Endothelial cell of umbilical vein (primary cell): Measurements from ENCODE around the gene FSTL3. TPM values are rescaled to one million over a fixed set of nuclear protein-coding genes. Genes with fewer than 3 reads are reported as not detected.

Source experiments
- BruUV-seq: library from RNA; stranded (reverse); fragments of 400-500 nt; replicated peaks from 2 replicates; lab custom pipeline; 2021; lab: Mats Ljungman, UMichigan
- CTCF ChIA-PET: fragments of 300-600, 350-600 bp; sonication (Branson Sonifier 250); formaldehyde crosslinking; loops from one replicate; lab custom pipeline; 2021; ENCODE audit warnings: antibody characterized with exemption, inconsistent platforms; lab: Charles Lee
- POLR2A ChIA-PET: fragments of 300-600, 350-600 bp; sonication (Branson Sonifier 250); formaldehyde crosslinking; loops from one replicate; lab custom pipeline; 2021; ENCODE audit warnings: antibody characterized with exemption, inconsistent platforms; lab: Charles Lee
- DNase-seq: peaks from one replicate; pipeline ENCODE4 v3.0.0-alpha.2; 2011; ENCODE audit warnings: low read depth, low spot score
- FAIRE-seq: peaks from 2 replicates; lab custom pipeline; 2011; peaks lifted over from hg19 to GRCh38; lab: Jason Lieb, UNC
- H2AFZ ChIP-seq: 2 replicates; pipeline ENCODE4 v1.6.0; 2012; ENCODE audit warnings: low read depth, low read length, control low read depth, inconsistent platforms
- H3K27ac ChIP-seq: 2 replicates; pipeline ENCODE4 v1.5.1; 2011; ENCODE audit warnings: low read depth, mild to moderate bottlenecking, control low read depth, low read length, moderate library complexity; ENCODE audit not compliant: insufficient read depth
- H3K27me3 ChIP-seq, 2 experiments: 2 replicates each; pipeline versions ENCODE4 v1.6.0 to v1.6.1; 2011; ENCODE audit warnings: low read length in 2 of 2, mixed read lengths in 1 of 2; ENCODE audit not compliant: control insufficient read depth in 2 of 2, insufficient read depth in 2 of 2
- H3K36me3 ChIP-seq, 2 experiments: 2 replicates in 1 of 2; 3 replicates in 1 of 2; pipeline ENCODE4 v1.5.1; 2011; ENCODE audit warnings: low read length in 2 of 2, mild to moderate bottlenecking in 1 of 2, moderate library complexity in 1 of 2; ENCODE audit not compliant: control insufficient read depth in 2 of 2, insufficient read depth in 2 of 2; ENCODE audit errors: extremely low read depth in 1 of 2
- H3K4me1 ChIP-seq: 3 replicates; pipeline ENCODE4 v1.5.1; 2011; ENCODE audit warnings: mild to moderate bottlenecking, low read length; ENCODE audit not compliant: control insufficient read depth, insufficient read depth; ENCODE audit errors: extremely low read depth
- H3K4me2 ChIP-seq: 2 replicates; pipeline ENCODE4 v1.6.1; 2011; ENCODE audit warnings: low read length, control low read depth, mixed read lengths; ENCODE audit not compliant: insufficient read depth
- H3K4me3 ChIP-seq, 3 experiments: fragments of 200-600 bp in 1 of 3; sonication (generic), shearing (Covaris generic) in 1 of 3; replicated peaks in 1 of 3; 2 replicates each; pipeline ENCODE4 v1.5.1; 2011 to 2016; ENCODE audit warnings: control low read depth in 3 of 3, low read length in 3 of 3, mild to moderate bottlenecking in 2 of 3, inconsistent platforms in 1 of 3, low read depth in 1 of 3, moderate library complexity in 1 of 3; ENCODE audit not compliant: insufficient read depth in 1 of 3
- H3K79me2 ChIP-seq: 2 replicates; pipeline ENCODE4 v1.6.0; 2012; ENCODE audit warnings: low read length, inconsistent platforms; ENCODE audit not compliant: control insufficient read depth, insufficient read depth
- H3K9ac ChIP-seq: replicated peaks from 2 replicates; pipeline ENCODE3; 2011; ENCODE audit warnings: low read length, control low read depth; ENCODE audit not compliant: insufficient read depth; ENCODE audit errors: extremely low read depth
- H3K9me1 ChIP-seq: replicated peaks from 3 replicates; pipeline ENCODE4 v1.6.0; 2011; ENCODE audit warnings: mild to moderate bottlenecking, low read length; ENCODE audit not compliant: control insufficient read depth, insufficient read depth; ENCODE audit errors: extremely low read depth
- H3K9me3 ChIP-seq: replicated peaks from 2 replicates; pipeline ENCODE4 v1.5.1; 2012; ENCODE audit warnings: low read length, inconsistent platforms; ENCODE audit not compliant: control insufficient read depth, insufficient read depth
- H4K20me1 ChIP-seq: replicated peaks from 2 replicates; pipeline ENCODE3; 2011; ENCODE audit warnings: mild to moderate bottlenecking, low read length; ENCODE audit not compliant: control insufficient read depth, insufficient read depth; ENCODE audit errors: extremely low read depth
- EZH2 ChIP-seq: IDR thresholded peaks from 2 replicates; pipeline ENCODE4 v1.6.1; 2012; ENCODE audit warnings: borderline replicate concordance, low read depth, mild to moderate bottlenecking, moderate library complexity, low read length, inconsistent platforms; ENCODE audit not compliant: severe bottlenecking
- FOS ChIP-seq: IDR thresholded peaks from 2 replicates; pipeline ENCODE4 v1.6.1; 2011; ENCODE audit warnings: mild to moderate bottlenecking, low read length, moderate library complexity, borderline replicate concordance; ENCODE audit not compliant: insufficient read depth
- GATA2 ChIP-seq: IDR thresholded peaks from 2 replicates; pipeline ENCODE4 v1.7.0; 2011; ENCODE audit warnings: low read depth, mild to moderate bottlenecking, moderate library complexity, mixed read lengths, low read length; ENCODE audit not compliant: insufficient read length, insufficient read depth
- JUN ChIP-seq: IDR thresholded peaks from 2 replicates; pipeline ENCODE4 v1.6.1; 2011; ENCODE audit warnings: borderline replicate concordance, low read depth; ENCODE audit not compliant: insufficient read length, insufficient read depth
- MYC ChIP-seq: IDR thresholded peaks from one replicate; pipeline ENCODE4 v1.6.1; 2011; ENCODE audit warnings: mild to moderate bottlenecking, low read depth, low read length
- POLR2A ChIP-seq: IDR thresholded peaks from 2 replicates; pipeline ENCODE4 v1.6.1; 2012; ENCODE audit warnings: low read depth, mild to moderate bottlenecking, control low read depth, low read length
- POLR2AphosphoS5 ChIP-seq: IDR thresholded peaks from 2 replicates; pipeline ENCODE4 v1.6.1; 2012; ENCODE audit warnings: low read depth, mild to moderate bottlenecking, control low read depth, low read length, moderate library complexity; ENCODE audit not compliant: insufficient read depth
- dilution Hi-C: fragments of 300-500 bp; cut with MboI; formaldehyde crosslinking; loops from one replicate; pipeline ENCODE4 v1.15.0; 2019; ENCODE audit warnings: low sequenced_read_pairs; ENCODE audit not compliant: extremely low pct_ligation_motif_present
- intact Hi-C: fragments of 100-400 bp; cut with micrococcal nuclease; formaldehyde crosslinking; loops from one replicate; pipeline ENCODE4 v1.10.0; 2022
- polyA plus RNA-seq, 4 experiments: library from polyadenylated mRNA; depleted of rRNA in 3 of 4; stranded (reverse) in 3 of 4; unstranded in 1 of 4; fragments of >200 nt; gene quantifications; 2 replicates each; pipeline versions ENCODE4 v1.2.1 to v1.2.3, GENCODE V29; 2011 to 2012; ENCODE audit warnings: missing spikeins in 1 of 4
- total RNA-seq: library from RNA; stranded (reverse); gene quantifications from 2 replicates; pipeline ENCODE4 v1.2.3, GENCODE V29; 2021
- TF ChIP-seq, protein P1 (sequence below), 2 donors: IDR thresholded peaks; 1 replicate in 1 of 2; 2 replicates in 1 of 2; pipeline ENCODE4 v1.5.1; 2011; ENCODE audit warnings: low read length in 2 of 2, mild to moderate bottlenecking in 2 of 2, moderate library complexity in 2 of 2, control low read depth in 1 of 2, inconsistent platforms in 1 of 2, low read depth in 1 of 2; ENCODE audit not compliant: insufficient read depth in 1 of 2; ENCODE audit errors: extremely low read depth in 1 of 2
- TF ChIP-seq, protein P2 (sequence below): IDR thresholded peaks from 2 replicates; pipeline ENCODE4 v1.6.1; 2011; ENCODE audit not compliant: insufficient read depth, insufficient read length

Gene FSTL3
- total and polyA plus RNA-seq, 2 donors (not counting 3 experiments of a cell fraction or from before 2014, with no cell fraction given): 19.9 to 45.2 TPM

DNA sequence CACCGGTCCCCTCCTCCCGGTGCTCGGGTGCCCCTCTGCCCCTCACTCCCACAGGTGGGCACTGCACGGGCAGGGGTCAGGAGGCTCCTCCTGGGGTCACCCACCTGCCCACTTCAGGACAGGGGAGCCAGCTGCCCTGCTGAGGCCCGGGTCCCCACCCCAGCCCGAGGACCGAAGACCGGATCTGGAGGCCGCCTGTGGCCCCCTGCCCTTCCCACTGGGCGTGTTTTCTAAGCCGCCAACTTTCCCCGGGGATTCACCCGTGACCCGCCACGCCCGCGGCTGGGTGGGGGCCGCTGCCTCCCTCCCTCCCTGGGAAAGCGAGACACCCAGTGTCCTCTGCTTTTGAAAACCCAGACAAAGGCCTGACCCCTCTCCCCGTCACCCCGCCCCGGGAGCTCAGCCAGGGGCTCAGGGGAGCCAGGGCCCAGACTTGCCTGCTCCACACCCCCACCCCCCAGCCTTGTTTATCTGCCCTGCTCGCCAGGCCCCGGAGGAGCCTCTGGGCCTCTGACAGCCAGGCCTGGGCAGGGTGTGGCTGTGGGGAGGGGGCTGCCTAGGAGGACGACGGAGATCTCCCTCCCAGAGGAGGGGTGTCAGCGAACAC, 33.9 kb downstream of the FSTL3 start:
- DNase-seq (no peak), FAIRE-seq (no peak)
- no peak overlapping the region for H3K4me2 ChIP-seq
- no peak overlapping the region for H3K27ac ChIP-seq
- H3K36me3 ChIP-seq: no peaks in the 10 kb centered on the region
- H4K20me1 ChIP-seq: no peaks in the 10 kb centered on the region
- H3K4me1 ChIP-seq: peaks cover 3% of the 10 kb centered on the region
- ChIA-PET CTCF (interaction anchor here (1.3 kb wide), 1 partner anchor 18 kb away, joined by 3 read pairs; no protein-coding TSS in a partner anchor), POLR2A (no interaction called here)
- H3K4me3 ChIP-seq: peak overlapping the region in 2 of 3 experiments; percentile 23 to 43
- no peak overlapping the region for H3K9ac ChIP-seq
- no peaks in the 10 kb centered on the region for H3K9me3 ChIP-seq
- no peak overlapping the region for H2AFZ ChIP-seq
- no peak for TF ChIP-seq JUN
- TF ChIP-seq EZH2: peak; percentile 62
- TF ChIP-seq, protein P1, sequence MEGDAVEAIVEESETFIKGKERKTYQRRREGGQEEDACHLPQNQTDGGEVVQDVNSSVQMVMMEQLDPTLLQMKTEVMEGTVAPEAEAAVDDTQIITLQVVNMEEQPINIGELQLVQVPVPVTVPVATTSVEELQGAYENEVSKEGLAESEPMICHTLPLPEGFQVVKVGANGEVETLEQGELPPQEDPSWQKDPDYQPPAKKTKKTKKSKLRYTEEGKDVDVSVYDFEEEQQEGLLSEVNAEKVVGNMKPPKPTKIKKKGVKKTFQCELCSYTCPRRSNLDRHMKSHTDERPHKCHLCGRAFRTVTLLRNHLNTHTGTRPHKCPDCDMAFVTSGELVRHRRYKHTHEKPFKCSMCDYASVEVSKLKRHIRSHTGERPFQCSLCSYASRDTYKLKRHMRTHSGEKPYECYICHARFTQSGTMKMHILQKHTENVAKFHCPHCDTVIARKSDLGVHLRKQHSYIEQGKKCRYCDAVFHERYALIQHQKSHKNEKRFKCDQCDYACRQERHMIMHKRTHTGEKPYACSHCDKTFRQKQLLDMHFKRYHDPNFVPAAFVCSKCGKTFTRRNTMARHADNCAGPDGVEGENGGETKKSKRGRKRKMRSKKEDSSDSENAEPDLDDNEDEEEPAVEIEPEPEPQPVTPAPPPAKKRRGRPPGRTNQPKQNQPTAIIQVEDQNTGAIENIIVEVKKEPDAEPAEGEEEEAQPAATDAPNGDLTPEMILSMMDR (IDR thresholded peaks at IDR 0.05; ENCODE audit: extremely low read depth in 1 of 2, insufficient read depth in 1 of 2, low read depth in 1 of 2, low read length in 2 of 2): no peak
- intact Hi-C loops (loop anchor here (2.0 kb wide), 1 partner anchor 25 kb away; no protein-coding TSS in a partner anchor), dilution Hi-C loops (no loop called here)
- no peaks in the 10 kb centered on the region for H3K79me2 ChIP-seq
- no peaks in the 10 kb centered on the region for H3K9me1 ChIP-seq
- no peaks in the 10 kb centered on the region for H3K27me3 ChIP-seq
- BruUV-seq: no TSS peak

DNA sequence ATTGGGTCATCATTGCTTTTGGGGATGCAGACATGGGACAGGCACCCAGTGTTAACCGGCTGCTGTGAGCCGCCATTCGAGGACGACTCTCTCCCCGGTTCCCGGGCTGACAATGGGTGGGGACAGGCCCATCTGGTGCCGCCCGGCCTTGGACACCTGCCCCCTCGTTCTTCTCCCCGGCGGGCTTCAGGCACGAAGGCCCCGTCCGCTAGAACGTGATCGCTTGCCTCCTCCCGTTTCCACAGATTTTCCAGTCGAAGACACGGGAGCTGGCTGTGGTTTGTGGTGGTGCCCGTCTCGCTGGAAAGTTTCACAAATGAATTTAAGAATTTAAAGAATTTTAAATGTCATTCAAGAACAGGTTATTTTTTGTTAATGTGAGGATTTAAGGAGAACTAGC, 34.6 kb downstream of the FSTL3 start:
- dilution Hi-C loops: no loop called here
- CTCF ChIA-PET: interaction anchor here (0.8 to 1.3 kb wide), 2 partner anchors 18 to 23 kb away, joined by 3 read pairs; no protein-coding TSS in a partner anchor

More for the DNA sequence above, 34.6 kb downstream of the FSTL3 start:
- no peak overlapping the region for H2AFZ ChIP-seq
- H3K27me3 ChIP-seq: no peaks in the 10 kb centered on the region
- no peak overlapping the region for H3K27ac ChIP-seq
- peaks cover 3% of the 10 kb centered on the region for H3K4me1 ChIP-seq
- DNase-seq: no peak
- intact Hi-C loops: loop anchor here (2.0 kb wide), 1 partner anchor 24 kb away; no protein-coding TSS in a partner anchor
- no peaks in the 10 kb centered on the region for H4K20me1 ChIP-seq
- FAIRE-seq: no peak
- no peaks in the 10 kb centered on the region for H3K9me1 ChIP-seq
- TF ChIP-seq, protein P2, sequence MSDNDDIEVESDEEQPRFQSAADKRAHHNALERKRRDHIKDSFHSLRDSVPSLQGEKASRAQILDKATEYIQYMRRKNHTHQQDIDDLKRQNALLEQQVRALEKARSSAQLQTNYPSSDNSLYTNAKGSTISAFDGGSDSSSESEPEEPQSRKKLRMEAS: no peak
- TF ChIP-seq POLR2AphosphoS5 (no peak), MYC (no peak), FOS (no peak), POLR2A (no peak), EZH2 (no peak), JUN (no peak), GATA2 (no peak)
- TF ChIP-seq, protein P1 (IDR thresholded peaks at IDR 0.05; ENCODE audit: extremely low read depth in 1 of 2, insufficient read depth in 1 of 2, low read depth in 1 of 2, low read length in 2 of 2): no peak
- no peak overlapping the region for H3K4me3 ChIP-seq
- no peaks in the 10 kb centered on the region for H3K36me3 ChIP-seq
- H3K79me2 ChIP-seq: no peaks in the 10 kb centered on the region
- no peaks in the 10 kb centered on the region for H3K9me3 ChIP-seq
- POLR2A ChIA-PET: no interaction called here
- no peak overlapping the region for H3K4me2 ChIP-seq
- H3K9ac ChIP-seq: no peak overlapping the region
- BruUV-seq: no TSS peak
